Measurements from ENCODE around the gene NCOA1.

DNA sequence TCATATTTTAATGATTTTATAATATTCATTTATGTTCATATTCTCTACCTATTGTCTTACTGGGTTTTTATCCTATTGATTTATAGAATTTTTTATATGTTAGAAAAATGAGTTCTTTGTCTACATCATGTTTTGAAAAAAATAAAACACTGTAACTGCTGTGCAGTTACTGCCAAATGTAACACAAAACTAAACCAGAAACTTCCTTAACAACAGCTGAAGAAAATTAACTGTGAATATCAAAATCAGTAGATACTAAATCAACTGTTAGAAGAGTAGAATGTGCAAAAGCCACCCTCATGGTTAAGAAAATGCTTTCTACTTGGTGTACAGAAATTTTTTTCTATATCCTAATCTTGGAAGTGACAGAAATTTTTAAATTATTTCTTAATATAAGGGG is 232.6 kb downstream of the NCOA1 start:
- TF ChIP-seq, protein P1, sequence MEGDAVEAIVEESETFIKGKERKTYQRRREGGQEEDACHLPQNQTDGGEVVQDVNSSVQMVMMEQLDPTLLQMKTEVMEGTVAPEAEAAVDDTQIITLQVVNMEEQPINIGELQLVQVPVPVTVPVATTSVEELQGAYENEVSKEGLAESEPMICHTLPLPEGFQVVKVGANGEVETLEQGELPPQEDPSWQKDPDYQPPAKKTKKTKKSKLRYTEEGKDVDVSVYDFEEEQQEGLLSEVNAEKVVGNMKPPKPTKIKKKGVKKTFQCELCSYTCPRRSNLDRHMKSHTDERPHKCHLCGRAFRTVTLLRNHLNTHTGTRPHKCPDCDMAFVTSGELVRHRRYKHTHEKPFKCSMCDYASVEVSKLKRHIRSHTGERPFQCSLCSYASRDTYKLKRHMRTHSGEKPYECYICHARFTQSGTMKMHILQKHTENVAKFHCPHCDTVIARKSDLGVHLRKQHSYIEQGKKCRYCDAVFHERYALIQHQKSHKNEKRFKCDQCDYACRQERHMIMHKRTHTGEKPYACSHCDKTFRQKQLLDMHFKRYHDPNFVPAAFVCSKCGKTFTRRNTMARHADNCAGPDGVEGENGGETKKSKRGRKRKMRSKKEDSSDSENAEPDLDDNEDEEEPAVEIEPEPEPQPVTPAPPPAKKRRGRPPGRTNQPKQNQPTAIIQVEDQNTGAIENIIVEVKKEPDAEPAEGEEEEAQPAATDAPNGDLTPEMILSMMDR (IDR thresholded peaks at IDR 0.05; ENCODE audit: poor library complexity), result no peak
- no peak for TF ChIP-seq EZH2 (IDR thresholded peaks at IDR 0.05; ENCODE audit: borderline replicate concordance)
